SH-SY5Y (cell line): ENCODE results near the gene SPNS2.

Experiments used
- GATA2 ChIP-seq: IDR thresholded peaks from 2 replicates; pipeline ENCODE4 v1.6.1; 2011; ENCODE audit warnings: mild to moderate bottlenecking, low read depth, low read length
- GATA3 ChIP-seq: IDR thresholded peaks from 2 replicates; pipeline ENCODE4 v1.6.1; 2011; ENCODE audit warnings: low read depth, mild to moderate bottlenecking, low read length, moderate library complexity

SPNS2 gene

GRCh38 chr17:4531988-4532736, 33.5 kb downstream of the SPNS2 start:
- TF ChIP-seq GATA3 = no peak
- TF ChIP-seq GATA2 = no peak

DNA sequence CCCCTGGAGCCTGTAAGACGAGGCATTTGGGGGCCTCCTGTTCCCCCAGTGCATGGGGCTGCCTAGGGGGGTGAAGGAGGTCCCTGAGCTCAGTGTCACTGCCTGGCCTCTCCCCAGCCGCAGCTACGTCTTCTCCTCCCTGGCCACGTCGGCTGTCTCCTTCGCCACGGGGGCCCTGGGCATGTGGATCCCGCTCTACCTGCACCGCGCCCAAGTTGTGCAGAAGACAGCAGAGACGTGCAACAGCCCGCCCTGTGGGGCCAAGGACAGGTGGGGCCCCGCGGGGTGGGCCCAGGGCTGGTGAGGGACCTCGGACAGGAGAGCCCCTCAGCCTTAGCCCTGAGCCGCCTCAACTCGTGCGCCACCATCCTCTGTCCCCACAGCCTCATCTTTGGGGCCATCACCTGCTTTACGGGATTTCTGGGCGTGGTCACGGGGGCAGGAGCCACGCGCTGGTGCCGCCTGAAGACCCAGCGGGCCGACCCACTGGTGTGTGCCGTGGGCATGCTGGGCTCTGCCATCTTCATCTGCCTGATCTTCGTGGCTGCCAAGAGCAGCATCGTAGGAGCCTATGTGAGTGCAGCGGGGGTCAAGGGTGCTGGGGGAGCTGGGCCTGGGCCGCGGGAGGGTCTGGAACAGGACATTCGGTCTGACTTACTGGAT, 34.3 kb downstream of the SPNS2 start:
- TF ChIP-seq GATA2 (no peak), GATA3 (no peak)

- TF ChIP-seq GATA3 (no peak), GATA2 (peak; percentile 95)
These were observed 35.1 kb downstream of the SPNS2 start for GRCh38 chr17:4533523-4534504.

DNA sequence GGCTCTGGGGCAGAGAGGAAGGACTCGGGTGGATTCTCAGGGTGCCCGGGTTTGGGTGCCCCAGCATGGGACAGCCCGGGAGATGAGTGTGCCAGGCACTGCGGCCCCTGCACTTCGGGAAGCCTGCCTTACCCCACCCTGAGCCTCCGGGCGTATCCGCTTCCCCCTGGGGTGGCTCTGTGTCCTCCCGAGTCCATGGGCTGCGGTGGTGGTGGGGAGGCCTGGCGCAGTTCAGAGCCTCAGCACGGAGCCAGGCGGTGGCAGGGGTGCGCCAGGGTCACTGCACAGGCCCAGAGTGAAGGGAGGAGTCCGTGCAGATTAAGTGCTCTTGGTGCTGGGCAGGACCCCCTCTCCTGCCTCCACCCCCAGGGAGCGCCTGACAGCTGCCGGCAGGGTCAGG, 35.8 kb downstream of the SPNS2 start:
- TF ChIP-seq GATA3 (no peak), GATA2 (no peak)

DNA sequence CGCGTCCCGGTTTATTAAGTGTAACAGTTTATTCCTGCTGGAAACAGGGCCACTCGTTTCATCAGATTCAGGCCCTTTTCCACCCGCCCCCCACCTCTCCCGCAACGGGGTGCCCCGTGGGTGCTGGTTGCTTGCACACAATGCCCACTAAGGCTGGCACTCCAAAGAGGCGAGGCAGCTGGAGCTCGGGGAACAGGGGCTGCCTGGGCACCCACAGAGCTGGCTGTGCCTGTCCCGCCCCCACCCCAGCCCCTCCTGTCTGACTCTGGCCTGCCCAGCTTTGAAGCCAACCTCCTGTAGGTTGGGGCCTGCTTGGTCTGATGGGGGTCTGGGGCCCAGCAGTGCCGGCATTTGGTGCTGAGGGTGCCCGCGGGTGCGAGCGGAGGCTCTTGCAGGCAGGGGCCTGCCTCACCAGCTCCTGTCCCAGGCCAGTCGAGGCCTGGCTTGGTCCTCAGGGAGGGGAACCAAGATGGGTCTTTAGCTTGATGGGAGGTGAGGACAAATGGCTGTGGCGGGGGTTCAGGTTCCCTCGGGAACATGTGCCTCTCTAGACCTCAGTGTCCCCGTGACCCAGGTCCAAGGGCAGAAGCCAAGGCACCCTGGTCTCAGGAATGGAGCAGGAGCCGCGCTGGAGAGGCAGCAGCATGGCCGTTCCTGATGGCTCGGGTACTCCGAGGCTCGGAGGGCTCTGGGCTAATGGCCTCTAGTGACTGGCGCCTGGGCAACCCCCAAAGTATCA, 36.4 kb downstream of the SPNS2 start:
- TF ChIP-seq GATA2 = no peak
- no peak for TF ChIP-seq GATA3

DNA sequence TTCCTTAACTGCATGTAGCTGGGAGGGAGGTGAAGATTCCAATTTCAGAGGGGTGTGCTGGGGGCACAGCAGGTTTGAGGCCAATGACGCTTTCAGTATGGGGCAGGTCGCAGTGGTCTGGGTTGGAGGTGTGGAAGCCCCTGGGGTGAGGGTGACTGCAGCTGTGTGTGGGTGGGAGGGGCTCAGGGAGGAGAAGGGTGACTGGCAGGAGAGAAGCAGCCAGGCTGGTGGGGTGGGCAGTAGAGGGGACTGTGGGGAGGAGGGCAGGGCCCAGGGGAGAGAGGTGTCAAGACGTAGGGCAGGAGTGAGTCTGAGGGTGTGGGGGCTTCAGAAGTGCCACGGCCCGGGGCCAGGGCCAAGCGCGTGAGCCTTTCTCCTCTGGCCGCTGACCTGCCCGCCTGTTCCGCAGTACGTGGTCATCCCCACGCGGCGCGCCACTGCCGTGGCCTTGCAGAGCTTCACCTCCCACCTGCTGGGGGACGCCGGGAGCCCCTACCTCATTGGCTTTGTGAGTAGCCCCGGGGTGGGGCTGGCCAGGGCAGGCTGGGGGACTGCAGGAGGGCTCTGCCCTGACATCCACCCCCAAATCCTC, 37.1 kb downstream of the SPNS2 start:
- TF ChIP-seq GATA3 (no peak), GATA2 (no peak)

- TF ChIP-seq GATA2 = no peak
- no peak for TF ChIP-seq GATA3
These were observed 37.6 kb downstream of the SPNS2 start for GRCh38 chr17:4536259-4536741.

GRCh38 chr17:4536742-4537411, 38.2 kb downstream of the SPNS2 start:
- TF ChIP-seq GATA2 (no peak), GATA3 (no peak)

DNA sequence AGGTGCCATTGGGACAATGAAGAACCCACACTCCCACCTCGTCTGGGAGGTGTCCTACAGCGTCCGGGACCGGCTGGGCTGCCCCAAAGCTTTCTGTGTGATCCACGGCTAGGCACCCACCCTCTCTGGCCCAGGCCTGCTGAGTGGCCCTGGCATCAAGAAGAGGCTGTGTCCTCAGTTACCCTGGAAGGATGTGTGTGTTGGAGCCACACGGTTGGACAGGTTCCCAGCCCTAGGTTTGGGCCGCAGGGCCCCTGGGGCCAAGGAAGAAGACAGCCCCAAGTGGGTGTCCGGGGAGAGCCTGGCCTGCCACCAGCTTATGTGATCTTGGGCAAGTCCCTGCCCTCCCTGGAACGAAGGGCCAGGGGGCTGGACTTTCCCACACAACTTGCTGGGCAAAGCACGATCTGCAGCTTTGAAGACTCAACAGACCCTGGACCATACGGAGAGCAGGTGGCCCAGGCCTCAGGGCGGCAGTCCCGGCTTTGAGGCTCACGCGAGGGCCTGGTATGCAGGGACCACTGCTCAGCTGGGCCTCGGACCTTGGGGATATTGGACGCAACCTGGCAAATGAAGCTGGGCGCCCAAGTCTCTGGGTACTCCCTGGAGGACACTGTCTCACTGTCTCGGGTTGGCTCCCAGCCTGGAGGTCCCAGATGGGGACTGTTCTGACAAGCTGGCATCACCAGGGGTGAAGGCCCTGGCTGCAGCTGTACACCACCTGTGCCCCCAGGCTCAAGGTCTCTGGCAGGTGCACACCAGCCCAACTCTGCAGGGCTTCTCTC, 39.0 kb downstream of the SPNS2 start:
- TF ChIP-seq GATA3 (no peak), GATA2 (no peak)

- TF ChIP-seq GATA2 = no peak
- no peak for TF ChIP-seq GATA3
These were observed 39.7 kb downstream of the SPNS2 start for GRCh38 chr17:4538236-4539002.

- TF ChIP-seq GATA2 = no peak
These were observed 40.3 kb downstream of the SPNS2 start for GRCh38 chr17:4539025-4539424.
